ENCODE data around the gene FANK1. TPM values are rescaled to one million over a fixed set of nuclear protein-coding genes. Genes with fewer than 3 reads are reported as not detected.

The FANK1 gene
- total RNA-seq, 1 experiment from 2014 or later, result 2.5 TPM

DNA sequence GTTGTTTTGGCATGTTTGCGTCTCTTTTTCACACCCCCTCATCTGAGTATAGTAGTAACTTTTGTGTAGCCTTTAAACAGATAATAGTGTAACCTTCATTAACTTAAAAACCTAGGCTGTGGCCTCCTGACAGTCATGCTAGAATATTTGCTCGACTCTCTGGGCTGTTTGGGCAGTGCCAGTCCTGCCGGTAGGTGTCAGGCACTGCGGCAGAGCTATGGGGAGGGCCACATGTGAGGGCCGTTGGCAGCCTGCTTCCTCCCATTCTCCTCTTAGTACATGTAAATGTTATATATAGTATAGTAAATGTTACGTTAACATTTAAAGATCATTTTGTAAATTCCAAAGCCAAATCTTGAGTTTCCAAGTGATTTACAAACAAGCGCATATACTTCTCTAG is 46.9 kb upstream of the FANK1 start:
- Mint-ChIP-seq H3K9me3 (ENCODE audit: unreplicated experiment) (no peaks in the 10 kb centered on the region), H3K27ac (ENCODE audit: low read depth, unreplicated experiment) (no peak overlapping the region), H3K36me3 (ENCODE audit: insufficient read depth, unreplicated experiment) (peaks cover 75% of the 10 kb centered on the region), H3K4me1 (ENCODE audit: insufficient read depth, unreplicated experiment) (no peaks in the 10 kb centered on the region), H3K4me3 (ENCODE audit: unreplicated experiment) (no peak overlapping the region), H3K27me3 (ENCODE audit: insufficient read depth, unreplicated experiment) (no peaks in the 10 kb centered on the region)
- POLR2A ChIA-PET, result no interaction called here
- intact Hi-C loops (cut with micrococcal nuclease), result no loop called here
- no TSS peak for BruUV-seq (replicated peaks)
- CTCF ChIA-PET, result no interaction called here
- DNase-seq (ENCODE audit: unreplicated experiment), result no peak
- no peak for TF ChIP-seq CTCF (IDR thresholded peaks at IDR 0.05; ENCODE audit: unreplicated experiment)

DNA sequence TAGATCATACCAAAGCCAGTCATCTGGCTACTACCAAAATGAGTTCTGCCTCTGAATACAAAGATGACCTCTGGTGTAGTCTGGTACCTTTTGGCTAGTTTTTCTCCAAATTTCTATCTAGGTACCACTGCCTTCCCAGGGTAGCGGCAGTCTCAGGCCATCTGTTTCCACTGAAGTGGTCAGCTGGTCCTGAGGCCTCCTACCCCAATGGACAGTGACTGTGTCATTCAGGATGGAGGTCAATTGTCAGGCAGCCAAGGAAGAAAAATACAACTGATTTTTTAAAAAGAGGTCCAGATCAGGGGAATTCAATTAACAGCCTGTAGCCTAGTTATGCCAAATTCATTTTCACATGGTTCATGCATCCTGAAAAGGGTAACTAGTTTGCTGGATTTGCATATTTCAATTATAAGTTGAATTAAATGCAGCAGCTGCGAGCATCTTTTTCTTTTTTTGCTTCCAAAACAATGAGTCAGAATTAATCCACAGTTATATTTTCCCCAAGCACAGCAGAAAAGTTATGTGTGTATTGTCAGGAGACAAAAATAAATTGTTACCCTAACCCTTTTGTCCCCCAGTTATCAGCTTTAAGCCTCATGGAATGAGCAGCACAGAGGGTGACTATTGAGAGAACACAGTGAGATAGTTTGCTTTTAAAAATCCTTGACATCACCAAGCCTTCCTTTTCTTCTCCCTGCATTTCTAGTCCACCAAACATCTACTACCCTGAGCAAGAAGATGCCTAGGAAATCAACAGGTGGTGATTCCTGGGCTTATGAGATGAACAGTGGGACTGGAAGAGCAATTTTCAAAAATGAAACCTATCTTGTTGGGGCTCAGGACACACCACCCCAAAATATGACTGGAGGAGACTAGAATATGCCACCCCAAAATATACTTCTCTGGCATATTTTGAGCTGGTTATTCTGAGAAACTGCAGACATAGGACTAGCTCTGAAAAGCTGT is 45.3 kb upstream of the FANK1 start:
- Mint-ChIP-seq H3K27ac (ENCODE audit: low read depth, unreplicated experiment) (no peak overlapping the region), H3K9me3 (ENCODE audit: unreplicated experiment) (no peaks in the 10 kb centered on the region), H3K27me3 (ENCODE audit: insufficient read depth, unreplicated experiment) (no peaks in the 10 kb centered on the region), H3K4me1 (ENCODE audit: insufficient read depth, unreplicated experiment) (no peaks in the 10 kb centered on the region), H3K4me3 (ENCODE audit: unreplicated experiment) (no peak overlapping the region), H3K36me3 (ENCODE audit: insufficient read depth, unreplicated experiment) (peaks cover 79% of the 10 kb centered on the region)
- CTCF ChIA-PET, result interaction anchor here (0.6 to 0.7 kb wide), 2 partner anchors 20 to 556 kb away, joined by 3 to 4 read pairs; no protein-coding TSS in a partner anchor
- no peak for DNase-seq (ENCODE audit: unreplicated experiment)
- no TSS peak for BruUV-seq (replicated peaks)
- POLR2A ChIA-PET, result interaction anchor here (1.0 kb wide), 1 partner anchor 15 kb away, joined by 3 read pairs; no protein-coding TSS in a partner anchor
- no peak for TF ChIP-seq CTCF (IDR thresholded peaks at IDR 0.05; ENCODE audit: unreplicated experiment)
- intact Hi-C loops (cut with micrococcal nuclease), result no loop called here

- no peaks in the 10 kb centered on the region for H3K4me1 Mint-ChIP-seq (ENCODE audit: insufficient read depth, unreplicated experiment)
- no peak overlapping the region for H3K27ac Mint-ChIP-seq (ENCODE audit: low read depth, unreplicated experiment)
- H3K9me3 Mint-ChIP-seq (ENCODE audit: unreplicated experiment), result no peaks in the 10 kb centered on the region
- H3K27me3 Mint-ChIP-seq (ENCODE audit: insufficient read depth, unreplicated experiment), result no peaks in the 10 kb centered on the region
- DNase-seq (ENCODE audit: unreplicated experiment), result no peak
- POLR2A ChIA-PET, result no interaction called here
- intact Hi-C loops (cut with micrococcal nuclease), result no loop called here
- TF ChIP-seq CTCF (IDR thresholded peaks at IDR 0.05; ENCODE audit: unreplicated experiment), result no peak
- H3K4me3 Mint-ChIP-seq (ENCODE audit: unreplicated experiment), result no peak overlapping the region
- peaks cover 81% of the 10 kb centered on the region for H3K36me3 Mint-ChIP-seq (ENCODE audit: insufficient read depth, unreplicated experiment)
- no TSS peak for BruUV-seq (replicated peaks)
- CTCF ChIA-PET, result no interaction called here
Measured at GRCh38 chr10:125852487-125852886, 43.9 kb upstream of the FANK1 start.

DNA sequence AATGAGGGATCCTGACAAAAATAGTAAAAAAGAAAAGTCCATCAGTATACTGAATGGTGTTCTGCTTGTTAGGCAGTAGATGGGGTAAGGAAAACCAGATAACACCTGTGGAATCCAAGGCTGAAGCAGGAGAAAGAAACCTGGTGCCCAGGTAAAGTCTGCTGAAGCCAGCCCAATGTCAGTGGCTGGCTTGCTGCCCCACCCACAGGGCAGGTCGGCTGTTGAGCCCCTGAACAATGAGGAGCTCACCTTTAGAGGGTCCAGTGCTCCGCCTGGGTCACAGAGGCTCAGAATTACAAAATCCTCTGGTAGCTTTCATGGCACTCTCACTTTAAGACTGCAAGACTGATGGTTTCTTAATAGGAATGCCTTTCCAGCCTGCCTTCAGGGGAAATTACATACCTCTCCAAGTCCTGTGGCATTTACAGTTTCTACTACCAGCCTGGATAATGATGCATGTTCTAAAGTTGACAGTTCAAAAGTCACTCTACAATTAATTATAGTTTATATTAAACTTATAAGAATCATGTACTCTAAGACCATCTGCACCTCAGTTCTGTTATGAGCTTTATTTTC is 39.1 kb upstream of the FANK1 start:
- no peak for DNase-seq (ENCODE audit: unreplicated experiment)
- no peak for TF ChIP-seq CTCF (IDR thresholded peaks at IDR 0.05; ENCODE audit: unreplicated experiment)
- H3K27ac Mint-ChIP-seq (ENCODE audit: low read depth, unreplicated experiment), result no peak overlapping the region
- H3K4me3 Mint-ChIP-seq (ENCODE audit: unreplicated experiment), result no peak overlapping the region
- ChIA-PET CTCF (interaction anchor here (1.3 kb wide), 1 partner anchor 12 kb away, joined by 4 read pairs; no protein-coding TSS in a partner anchor), POLR2A (interaction anchor here (0.9 to 1.5 kb wide), 3 partner anchors 9 to 15 kb away, joined by 3 to 4 read pairs (median 3); no protein-coding TSS in a partner anchor)
- BruUV-seq (replicated peaks), result no TSS peak
- H3K27me3 Mint-ChIP-seq (ENCODE audit: insufficient read depth, unreplicated experiment), result no peaks in the 10 kb centered on the region
- no peaks in the 10 kb centered on the region for H3K4me1 Mint-ChIP-seq (ENCODE audit: insufficient read depth, unreplicated experiment)
- H3K36me3 Mint-ChIP-seq (ENCODE audit: insufficient read depth, unreplicated experiment), result peaks cover 54% of the 10 kb centered on the region
- intact Hi-C loops (cut with micrococcal nuclease), result no loop called here
- H3K9me3 Mint-ChIP-seq (ENCODE audit: unreplicated experiment), result no peaks in the 10 kb centered on the region
